ENCODE measurements around the gene MCF2L. TPM values are rescaled to one million over a fixed set of nuclear protein-coding genes. Genes with fewer than 3 reads are reported as not detected.

MCF2L gene
- total and polyA plus RNA-seq, 8 donors: 16.0 to 83.6 (median 23.6) TPM

DNA sequence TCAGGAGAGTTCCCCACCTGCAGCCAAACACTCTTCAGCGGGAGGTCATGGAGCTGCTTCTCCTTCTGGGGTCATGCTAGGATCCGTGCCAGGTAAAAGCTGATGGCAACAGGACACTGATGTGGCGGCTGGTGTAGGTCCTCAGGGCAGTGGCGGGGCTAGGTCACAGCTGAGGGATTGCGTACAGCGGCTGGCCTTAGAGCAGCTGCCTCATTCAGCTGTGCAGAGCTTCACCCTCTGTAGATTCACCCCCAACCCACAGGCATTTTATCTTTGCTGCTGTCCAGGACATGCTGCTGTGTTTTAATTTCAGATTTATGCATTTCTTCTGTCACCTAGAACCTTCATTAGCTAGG is 2.3 kb downstream of the MCF2L start:
- H3K36me3 ChIP-seq: no peaks in the 10 kb centered on the region
- intact Hi-C loops (cut with DNase I): no loop called here
- H3K27ac ChIP-seq: no peak overlapping the region
- H3K4me1 ChIP-seq: no peaks in the 10 kb centered on the region
- WGBS, 2 donors: 94 to 98% methylated on average over 6 of the region's 6 CpGs
- no peaks in the 10 kb centered on the region for H3K9me3 ChIP-seq
- no peak for ATAC-seq
- peak in 2 of 6 donors; percentile 28 to 40 for DNase-seq
- TF ChIP-seq, protein P1, sequence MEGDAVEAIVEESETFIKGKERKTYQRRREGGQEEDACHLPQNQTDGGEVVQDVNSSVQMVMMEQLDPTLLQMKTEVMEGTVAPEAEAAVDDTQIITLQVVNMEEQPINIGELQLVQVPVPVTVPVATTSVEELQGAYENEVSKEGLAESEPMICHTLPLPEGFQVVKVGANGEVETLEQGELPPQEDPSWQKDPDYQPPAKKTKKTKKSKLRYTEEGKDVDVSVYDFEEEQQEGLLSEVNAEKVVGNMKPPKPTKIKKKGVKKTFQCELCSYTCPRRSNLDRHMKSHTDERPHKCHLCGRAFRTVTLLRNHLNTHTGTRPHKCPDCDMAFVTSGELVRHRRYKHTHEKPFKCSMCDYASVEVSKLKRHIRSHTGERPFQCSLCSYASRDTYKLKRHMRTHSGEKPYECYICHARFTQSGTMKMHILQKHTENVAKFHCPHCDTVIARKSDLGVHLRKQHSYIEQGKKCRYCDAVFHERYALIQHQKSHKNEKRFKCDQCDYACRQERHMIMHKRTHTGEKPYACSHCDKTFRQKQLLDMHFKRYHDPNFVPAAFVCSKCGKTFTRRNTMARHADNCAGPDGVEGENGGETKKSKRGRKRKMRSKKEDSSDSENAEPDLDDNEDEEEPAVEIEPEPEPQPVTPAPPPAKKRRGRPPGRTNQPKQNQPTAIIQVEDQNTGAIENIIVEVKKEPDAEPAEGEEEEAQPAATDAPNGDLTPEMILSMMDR (IDR thresholded peaks at IDR 0.05): no peak
- no peak for FAIRE-seq
- no peak overlapping the region for H3K4me3 ChIP-seq
- no peaks in the 10 kb centered on the region for H3K27me3 ChIP-seq

- Histone ChIP-seq H3K36me3 (no peaks in the 10 kb centered on the region), H3K4me3 (no peak overlapping the region), H3K9me3 (no peaks in the 10 kb centered on the region), H3K27ac (no peak overlapping the region), H3K4me1 (no peaks in the 10 kb centered on the region), H3K27me3 (no peaks in the 10 kb centered on the region)
- intact Hi-C loops (cut with DNase I): no loop called here
- FAIRE-seq: no peak
- 83 to 90% methylated on average over 1 of the region's 1 CpG for WGBS, 2 donors
- TF ChIP-seq, protein P1 (IDR thresholded peaks at IDR 0.05): no peak
- ATAC-seq: no peak
- DNase-seq: no peak
Measured at GRCh38 chr13:112972258-112972657, 3.2 kb downstream of the MCF2L start.

- TF ChIP-seq, protein P1 (IDR thresholded peaks at IDR 0.05): no peak
- Histone ChIP-seq H3K27ac (no peak overlapping the region), H3K36me3 (no peaks in the 10 kb centered on the region), H3K27me3 (no peaks in the 10 kb centered on the region), H3K9me3 (no peaks in the 10 kb centered on the region), H3K4me1 (no peaks in the 10 kb centered on the region), H3K4me3 (no peak overlapping the region)
- intact Hi-C loops (cut with DNase I): no loop called here
- no peak for ATAC-seq
- 82 to 86% methylated on average over 19 of the region's 19 CpGs for WGBS, 2 donors
- FAIRE-seq: no peak
- peak in 2 of 6 donors; percentile 48 to 59 for DNase-seq
Measured at GRCh38 chr13:112972867-112973576, 4.0 kb downstream of the MCF2L start.

DNA sequence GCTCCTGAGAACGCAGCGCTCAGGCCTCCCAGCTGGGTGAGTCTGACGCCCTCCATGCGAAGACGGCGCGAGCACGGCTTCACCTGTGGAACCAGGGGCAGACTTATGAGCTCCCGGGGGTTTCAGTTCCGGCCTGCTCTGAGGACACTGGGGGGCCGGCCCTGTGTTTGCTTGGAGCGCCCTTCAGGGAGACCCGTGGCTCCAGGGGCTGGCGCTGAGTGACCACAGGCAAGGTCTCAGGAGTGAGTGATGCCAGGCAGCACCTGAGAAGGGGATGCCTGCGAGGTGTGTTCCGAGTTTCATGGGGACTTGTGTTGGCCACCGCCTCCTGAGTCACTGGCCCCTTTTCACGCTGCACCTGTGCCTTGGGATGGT is 4.5 kb downstream of the MCF2L start:
- Histone ChIP-seq H3K4me3 (no peak overlapping the region), H3K27ac (no peak overlapping the region), H3K27me3 (no peaks in the 10 kb centered on the region), H3K9me3 (no peaks in the 10 kb centered on the region), H3K36me3 (no peaks in the 10 kb centered on the region), H3K4me1 (no peaks in the 10 kb centered on the region)
- TF ChIP-seq, protein P1 (IDR thresholded peaks at IDR 0.05): no peak
- DNase-seq (peak in 2 of 6 donors; percentile 52 to 53), FAIRE-seq (no peak), ATAC-seq (no peak)
- intact Hi-C loops (cut with DNase I): no loop called here
- WGBS, 2 donors: 94% methylated on average over 18 of the region's 18 CpGs

DNA sequence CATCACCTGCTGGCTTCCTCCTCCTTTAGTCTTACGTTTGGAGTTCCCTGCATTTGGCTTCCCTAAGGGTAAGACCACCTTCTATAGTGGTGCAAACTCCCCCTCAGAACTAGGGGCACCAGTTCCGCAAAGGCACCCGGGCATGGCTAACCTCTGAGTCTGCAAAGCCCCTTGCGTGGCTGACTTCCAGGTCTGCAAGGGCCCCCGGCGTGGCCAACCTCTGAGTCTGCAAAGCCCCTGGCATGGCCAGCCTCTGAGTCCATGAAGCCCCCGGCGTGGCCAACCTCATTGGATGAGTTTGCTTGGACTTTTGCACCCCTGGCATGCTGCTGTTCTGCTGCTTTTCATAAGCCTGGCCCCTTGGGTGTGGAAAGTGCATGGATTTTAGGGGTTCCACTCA is 5.1 kb downstream of the MCF2L start:
- 83 to 87% methylated on average over 8 of the region's 8 CpGs for WGBS, 2 donors
- FAIRE-seq (no peak), ATAC-seq (no peak), DNase-seq (peak in 2 of 6 donors; percentile 44 to 53)
- H3K27ac ChIP-seq: no peak overlapping the region
- no peaks in the 10 kb centered on the region for H3K9me3 ChIP-seq
- H3K27me3 ChIP-seq: no peaks in the 10 kb centered on the region
- no peaks in the 10 kb centered on the region for H3K4me1 ChIP-seq
- H3K4me3 ChIP-seq: no peak overlapping the region
- H3K36me3 ChIP-seq: no peaks in the 10 kb centered on the region
- intact Hi-C loops (cut with DNase I): no loop called here
- TF ChIP-seq, protein P1 (IDR thresholded peaks at IDR 0.05): no peak
